Uterus (tissue), 4 donors: ENCODE results near the gene OSBPL1A. TPM values are rescaled to one million over a fixed set of nuclear protein-coding genes. Genes with fewer than 3 reads are reported as not detected.
"Not testable (repeated sequence)": the region's sequence is repeated elsewhere in the genome, so short reads cannot be mapped to it uniquely, and the experiment has no call there.

ENCODE experiments used
- DNase-seq, 2 donors: peaks; one replicate each; pipeline ENCODE4 v3.0.0-alpha.2; 2019 to 2020
- H3K27ac ChIP-seq, 2 donors: fragments of 200-600 bp; sonication (generic); 1 replicate in 1 of 2; 2 replicates in 1 of 2; pipeline ENCODE4 v1.5.1; 2016 to 2018
- H3K27me3 ChIP-seq, 2 donors: fragments of 200-600 bp; sonication (generic); one replicate each; pipeline ENCODE4 v1.5.1; 2018 to 2019; ENCODE audit warnings: control low read depth in 1 of 2
- H3K36me3 ChIP-seq, 2 donors: fragments of 200-600 bp; sonication (generic); one replicate each; pipeline ENCODE4 v1.5.1; 2019; ENCODE audit warnings: control low read depth in 1 of 2
- H3K4me1 ChIP-seq, 2 donors: fragments of 200-600 bp; sonication (generic); one replicate each; pipeline ENCODE4 v1.5.1; 2018 to 2019; ENCODE audit warnings: control low read depth in 1 of 2
- H3K4me3 ChIP-seq, 2 donors: fragments of 200-600 bp; sonication (generic); 1 replicate in 1 of 2; 2 replicates in 1 of 2; pipeline ENCODE4 v1.5.1; 2018 to 2019; ENCODE audit warnings: mild to moderate bottlenecking in 1 of 2
- H3K9me3 ChIP-seq, 2 donors: fragments of 200-600 bp; sonication (generic); one replicate each; pipeline ENCODE4 v1.5.1; 2019; ENCODE audit warnings: control low read depth in 1 of 2
- POLR2A ChIP-seq, 2 donors: fragments of 450-650 bp; IDR thresholded peaks; one replicate each; pipeline ENCODE4 v1.6.1; 2016; ENCODE audit warnings: antibody characterized with exemption in 2 of 2, mild to moderate bottlenecking in 1 of 2, moderate library complexity in 1 of 2
- intact Hi-C: fragments of 100-400 bp; cut with DNase I; formaldehyde crosslinking; loops from one replicate; pipeline ENCODE4 v1.15.1; 2023; ENCODE audit warnings: low total_unique reads
- total RNA-seq, 4 donors: library from RNA; depleted of rRNA in 3 of 4; stranded (reverse); fragments of >200 nt in 3 of 4; gene quantifications; one replicate each; pipeline versions ENCODE4 v1.1.0 to v1.2.4, GENCODE V29; 2014 to 2023
- TF ChIP-seq, protein P1 (sequence below), 4 experiments: fragments of 200-600 bp in 2 of 4; fragments of 450-650 bp in 2 of 4; sonication (generic) in 2 of 4; IDR thresholded peaks; one replicate each; pipeline ENCODE4 v1.5.1; 2016 to 2019; ENCODE audit warnings: antibody characterized with exemption in 4 of 4, mild to moderate bottlenecking in 2 of 4, moderate library complexity in 1 of 4
- donor health status: DM: yes; HTN: yes; CAD: no.

Gene OSBPL1A
- total RNA-seq, 4 donors from 2014 or later = 49.4 to 72.4 (median 62.5) TPM

DNA sequence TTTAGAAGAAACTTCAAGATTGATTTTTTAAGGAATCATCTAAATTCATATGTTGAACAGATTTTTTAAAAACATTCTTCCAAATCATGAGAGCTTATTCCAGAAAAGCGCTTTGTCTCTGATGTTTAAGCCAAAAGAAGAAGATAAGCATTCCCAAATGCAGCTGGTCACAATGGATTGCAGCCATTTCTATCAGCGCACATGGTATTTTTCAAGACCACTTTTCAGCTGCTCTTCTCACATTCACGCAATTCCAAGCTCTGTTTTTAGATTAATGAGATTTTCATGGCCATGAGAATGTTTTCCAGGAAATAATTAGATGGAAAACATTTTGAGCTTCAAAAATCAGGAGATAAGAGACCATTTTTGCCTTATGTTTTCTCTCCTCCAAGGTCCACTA is 8.7 kb downstream of the OSBPL1A start:
- no peaks in the 10 kb centered on the region for H3K4me1 ChIP-seq
- intact Hi-C loops = no loop called here

DNA sequence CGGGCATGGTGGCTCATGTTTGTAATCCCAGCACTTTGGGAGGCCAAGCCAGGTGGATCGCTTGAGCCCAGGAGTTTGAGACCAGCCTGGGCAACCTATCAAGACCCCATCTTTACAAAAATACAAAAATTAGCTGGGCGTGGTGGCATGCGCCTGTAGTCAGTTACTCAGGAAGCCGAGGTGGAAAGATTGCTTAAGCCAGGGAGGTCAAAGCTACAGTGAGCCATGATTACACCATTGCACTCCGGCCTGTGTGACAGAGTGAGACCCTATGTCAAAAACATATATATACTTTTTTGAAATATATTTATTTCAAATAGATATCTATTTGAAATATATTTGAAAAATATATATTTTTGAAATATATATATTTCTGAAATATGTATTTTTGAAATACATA is 10.9 kb downstream of the OSBPL1A start:
- H3K4me3 ChIP-seq = no peak overlapping the region
- no peak for DNase-seq
- H3K27me3 ChIP-seq = no peaks in the 10 kb centered on the region
- no peaks in the 10 kb centered on the region for H3K36me3 ChIP-seq
- H3K4me1 ChIP-seq = no peaks in the 10 kb centered on the region
- no peak overlapping the region for H3K27ac ChIP-seq
- TF ChIP-seq, protein P1, sequence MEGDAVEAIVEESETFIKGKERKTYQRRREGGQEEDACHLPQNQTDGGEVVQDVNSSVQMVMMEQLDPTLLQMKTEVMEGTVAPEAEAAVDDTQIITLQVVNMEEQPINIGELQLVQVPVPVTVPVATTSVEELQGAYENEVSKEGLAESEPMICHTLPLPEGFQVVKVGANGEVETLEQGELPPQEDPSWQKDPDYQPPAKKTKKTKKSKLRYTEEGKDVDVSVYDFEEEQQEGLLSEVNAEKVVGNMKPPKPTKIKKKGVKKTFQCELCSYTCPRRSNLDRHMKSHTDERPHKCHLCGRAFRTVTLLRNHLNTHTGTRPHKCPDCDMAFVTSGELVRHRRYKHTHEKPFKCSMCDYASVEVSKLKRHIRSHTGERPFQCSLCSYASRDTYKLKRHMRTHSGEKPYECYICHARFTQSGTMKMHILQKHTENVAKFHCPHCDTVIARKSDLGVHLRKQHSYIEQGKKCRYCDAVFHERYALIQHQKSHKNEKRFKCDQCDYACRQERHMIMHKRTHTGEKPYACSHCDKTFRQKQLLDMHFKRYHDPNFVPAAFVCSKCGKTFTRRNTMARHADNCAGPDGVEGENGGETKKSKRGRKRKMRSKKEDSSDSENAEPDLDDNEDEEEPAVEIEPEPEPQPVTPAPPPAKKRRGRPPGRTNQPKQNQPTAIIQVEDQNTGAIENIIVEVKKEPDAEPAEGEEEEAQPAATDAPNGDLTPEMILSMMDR (IDR thresholded peaks at IDR 0.05) = no peak
- no peak for TF ChIP-seq POLR2A (IDR thresholded peaks at IDR 0.05)
- intact Hi-C loops = no loop called here
- H3K9me3 ChIP-seq = no peaks in the 10 kb centered on the region

More for the DNA sequence above, 8.7 kb downstream of the OSBPL1A start:
- H3K4me3 ChIP-seq = no peak overlapping the region
- no peak overlapping the region for H3K27ac ChIP-seq
- TF ChIP-seq, protein P1 (IDR thresholded peaks at IDR 0.05) = no peak
- no peak for TF ChIP-seq POLR2A (IDR thresholded peaks at IDR 0.05)
- no peaks in the 10 kb centered on the region for H3K27me3 ChIP-seq
- H3K9me3 ChIP-seq = no peaks in the 10 kb centered on the region
- no peaks in the 10 kb centered on the region for H3K36me3 ChIP-seq
- no peak for DNase-seq

DNA sequence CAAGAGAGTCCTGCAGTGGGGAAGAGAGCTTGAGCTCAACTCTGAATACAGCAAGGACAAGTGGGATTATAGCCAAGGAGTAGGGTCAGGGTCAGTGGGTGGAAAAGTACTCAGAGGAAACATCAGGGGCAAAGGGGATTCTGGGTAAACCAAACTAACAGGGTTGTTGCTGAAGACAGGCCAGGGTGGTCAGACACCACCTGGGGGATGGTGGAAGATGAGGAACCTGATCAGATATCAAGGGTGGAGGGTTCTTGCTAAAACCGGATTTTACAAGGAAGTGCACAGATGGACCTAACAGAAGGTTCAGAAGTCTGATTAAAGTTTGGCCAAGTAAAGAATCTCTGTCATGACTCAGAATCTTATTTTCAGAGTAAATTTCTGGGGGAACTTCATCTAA is 16.5 kb downstream of the OSBPL1A start:
- intact Hi-C loops = no loop called here
- Histone ChIP-seq H3K4me1 (no peaks in the 10 kb centered on the region), H3K9me3 (no peaks in the 10 kb centered on the region), H3K4me3 (no peak overlapping the region), H3K27ac (no peak overlapping the region), H3K27me3 (no peaks in the 10 kb centered on the region), H3K36me3 (no peaks in the 10 kb centered on the region)
- no peak for TF ChIP-seq POLR2A (IDR thresholded peaks at IDR 0.05)
- TF ChIP-seq, protein P1 (IDR thresholded peaks at IDR 0.05) = no peak
- no peak for DNase-seq

DNA sequence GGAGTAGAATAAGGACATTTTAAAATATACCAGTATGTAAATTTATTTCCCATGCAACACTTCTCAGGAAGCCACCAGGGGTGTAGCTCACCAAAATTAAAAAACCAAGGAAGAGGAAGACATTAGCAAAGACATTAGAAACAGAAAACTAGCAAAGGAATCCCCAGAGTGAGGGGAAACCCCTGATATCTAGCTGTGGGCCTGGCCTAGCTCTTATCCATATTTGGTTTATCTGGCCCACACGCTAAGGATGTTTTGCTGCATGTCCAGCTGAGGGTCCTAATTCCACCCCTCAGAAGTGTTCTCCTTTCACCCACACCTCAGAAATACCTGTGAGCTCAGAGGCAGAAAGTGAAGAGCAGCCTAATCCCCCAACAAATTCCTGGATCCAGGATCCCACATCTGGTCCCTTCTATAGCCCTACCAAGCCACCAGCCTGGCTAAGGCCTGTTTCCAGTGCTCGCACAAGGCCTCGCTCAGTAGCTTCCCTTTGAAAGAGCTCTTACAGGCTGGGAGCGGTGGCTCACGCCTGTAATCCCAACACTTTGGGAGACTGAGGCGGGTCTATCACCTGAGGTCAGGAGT is 17.4 kb downstream of the OSBPL1A start:
- Histone ChIP-seq H3K36me3 (no peaks in the 10 kb centered on the region), H3K4me1 (no peaks in the 10 kb centered on the region), H3K27me3 (no peaks in the 10 kb centered on the region), H3K9me3 (no peaks in the 10 kb centered on the region), H3K27ac (no peak overlapping the region), H3K4me3 (no peak overlapping the region)
- intact Hi-C loops = no loop called here
- no peak for DNase-seq
- TF ChIP-seq, protein P1 (IDR thresholded peaks at IDR 0.05) = no peak
- no peak for TF ChIP-seq POLR2A (IDR thresholded peaks at IDR 0.05)

DNA sequence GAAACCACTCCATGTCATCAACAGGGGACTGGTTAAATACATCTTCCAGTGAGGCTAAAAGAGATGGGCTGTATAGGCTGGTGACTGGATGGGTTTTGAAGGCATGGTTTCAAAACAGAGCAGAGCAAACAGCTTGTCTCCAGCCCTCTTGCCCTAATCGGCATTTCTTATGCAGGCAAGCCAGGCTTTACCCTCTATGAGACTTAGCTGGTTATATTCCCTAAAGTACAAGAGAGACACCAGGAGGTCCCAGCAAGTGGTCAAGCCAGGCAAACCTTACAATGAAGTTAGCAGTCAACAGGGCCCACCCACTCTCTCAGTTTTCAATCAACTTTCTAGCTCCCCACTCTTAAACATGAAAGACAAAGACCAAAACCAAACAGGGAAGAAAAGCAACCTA is 19.0 kb downstream of the OSBPL1A start:
- intact Hi-C loops = no loop called here
- Histone ChIP-seq H3K9me3 (no peaks in the 10 kb centered on the region), H3K4me3 (no peak overlapping the region), H3K27ac (no peak overlapping the region), H3K27me3 (no peaks in the 10 kb centered on the region), H3K4me1 (no peaks in the 10 kb centered on the region), H3K36me3 (no peaks in the 10 kb centered on the region)
- TF ChIP-seq, protein P1 (IDR thresholded peaks at IDR 0.05) = no peak
- TF ChIP-seq POLR2A (IDR thresholded peaks at IDR 0.05) = no peak
- DNase-seq = no peak

DNA sequence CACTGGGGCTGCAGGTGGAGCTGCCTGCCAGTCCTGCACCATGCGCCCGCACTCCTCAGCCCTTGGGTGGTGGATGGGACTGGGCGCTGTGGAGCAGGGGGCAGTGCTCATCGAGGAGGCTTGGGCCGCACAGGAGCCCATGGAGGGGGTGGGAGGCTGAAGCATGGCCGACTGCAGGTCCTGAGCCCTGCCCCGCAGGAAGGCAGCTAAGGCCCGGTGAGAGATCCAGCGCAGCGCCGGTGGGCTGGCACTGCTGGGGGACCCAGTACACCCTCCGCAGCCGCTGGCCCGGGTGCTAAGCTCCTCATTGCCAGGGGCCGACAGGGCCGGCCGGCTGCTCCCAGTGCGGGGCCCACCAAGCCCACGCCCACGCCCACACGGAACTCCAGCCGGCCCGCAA is 21.1 kb downstream of the OSBPL1A start:
- DNase-seq, H3K9me3 ChIP-seq, H3K27ac ChIP-seq, H3K27me3 ChIP-seq, intact Hi-C loops, H3K4me1 ChIP-seq, H3K36me3 ChIP-seq, H3K4me3 ChIP-seq: not testable (repeated sequence)
